OCI-LY3 (cell line): ENCODE measurements around the gene MRPL2.

Experiments
- H2AFZ ChIP-seq: fragments of 200-600, 300-600 bp; shearing (Covaris generic); 2 replicates; pipeline ENCODE4 v1.6.0; 2014; ENCODE audit warnings: antibody characterized with exemption, low read depth, low read length
- H3K27ac ChIP-seq: fragments of 200-600, 300-600 bp; sonication (generic); 2 replicates; pipeline ENCODE4 v1.5.1; 2014; ENCODE audit warnings: mild to moderate bottlenecking, low read length, moderate library complexity, mixed read lengths
- H3K27me3 ChIP-seq: fragments of 200-600, 300-600 bp; sonication (generic); 2 replicates; pipeline ENCODE4 v1.6.1; 2014; ENCODE audit warnings: low read depth, low read length, mixed read lengths
- H3K36me3 ChIP-seq: fragments of 200-600, 300-600 bp; sonication (generic); replicated peaks from 2 replicates; pipeline ENCODE3; 2014; ENCODE audit warnings: low read depth, low read length, mixed read lengths
- H3K4me1 ChIP-seq: fragments of 300-600, 200-600 bp; sonication (generic); 2 replicates; pipeline ENCODE4 v1.6.1; 2014; ENCODE audit warnings: low read length, mixed read lengths
- H3K4me2 ChIP-seq: fragments of 200-600, 300-600 bp; sonication (generic); 2 replicates; pipeline ENCODE4 v1.6.1; 2014; ENCODE audit warnings: low read length, mixed read lengths
- H3K4me3 ChIP-seq: fragments of 300-600, 200-600 bp; sonication (generic); 2 replicates; pipeline ENCODE4 v1.5.1; 2014; ENCODE audit warnings: antibody characterized with exemption, mild to moderate bottlenecking, low read length, moderate library complexity
- H3K79me2 ChIP-seq: fragments of 300-600, 200-600 bp; shearing (Covaris generic); 2 replicates; pipeline ENCODE4 v1.6.1; 2014; ENCODE audit warnings: mild to moderate bottlenecking, low read length, mixed read lengths
- H3K9ac ChIP-seq: fragments of 300-600, 200-600 bp; shearing (Covaris generic); 2 replicates; pipeline ENCODE4 v1.6.0; 2014; ENCODE audit warnings: mild to moderate bottlenecking, low read length, moderate library complexity
- H3K9me3 ChIP-seq: fragments of 200-600, 300-600 bp; shearing (Covaris generic); 2 replicates; pipeline ENCODE4 v1.6.1; 2014; ENCODE audit warnings: low read length, mixed read lengths; ENCODE audit not compliant: insufficient read depth
- H4K20me1 ChIP-seq: fragments of 200-600, 300-600 bp; sonication (generic); 2 replicates; pipeline ENCODE4 v1.6.1; 2016; ENCODE audit warnings: low read length, mixed read lengths; ENCODE audit not compliant: insufficient read depth
- EZH2phosphoT487 ChIP-seq: fragments of 200-600 bp; shearing (Covaris generic); IDR thresholded peaks from 2 replicates; pipeline ENCODE4 v1.6.1; 2018; ENCODE audit warnings: antibody characterized with exemption, mixed run types, low read depth
- TF ChIP-seq, protein P1 (sequence below): fragments of 200-600, 300-600 bp; sonication (generic); IDR thresholded peaks from 2 replicates; pipeline ENCODE4 v1.5.1; 2014; ENCODE audit warnings: antibody characterized with exemption, low read length, low read depth

MRPL2 gene

DNA sequence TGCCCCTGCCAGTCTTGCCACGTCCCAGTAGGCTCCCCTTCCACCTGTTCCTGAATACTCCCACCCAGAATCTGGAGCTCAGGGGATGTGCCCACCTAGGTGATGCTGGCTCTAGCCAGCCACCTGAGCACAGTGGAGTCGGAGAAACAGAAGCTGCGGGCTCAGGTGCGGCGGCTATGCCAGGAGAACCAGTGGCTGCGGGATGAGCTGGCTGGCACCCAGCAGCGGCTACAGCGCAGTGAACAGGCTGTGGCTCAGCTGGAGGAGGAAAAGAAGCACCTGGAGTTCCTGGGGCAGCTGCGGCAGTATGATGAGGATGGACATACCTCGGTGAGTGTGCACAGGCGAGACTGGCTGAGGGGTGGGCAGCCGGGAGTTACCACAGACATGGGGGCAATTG lies 3.6 kb upstream of the MRPL2 start:
- Histone ChIP-seq H3K27me3 (no peaks in the 10 kb centered on the region), H3K4me1 (peaks cover 12% of the 10 kb centered on the region), H3K9me3 (no peaks in the 10 kb centered on the region), H3K4me3 (no peak overlapping the region), H3K27ac (no peak overlapping the region), H3K79me2 (peaks cover 14% of the 10 kb centered on the region), H3K4me2 (no peak overlapping the region), H3K9ac (no peak overlapping the region), H2AFZ (no peak overlapping the region), H4K20me1 (no peaks in the 10 kb centered on the region), H3K36me3 (peaks cover 2% of the 10 kb centered on the region)
- TF ChIP-seq, protein P1, sequence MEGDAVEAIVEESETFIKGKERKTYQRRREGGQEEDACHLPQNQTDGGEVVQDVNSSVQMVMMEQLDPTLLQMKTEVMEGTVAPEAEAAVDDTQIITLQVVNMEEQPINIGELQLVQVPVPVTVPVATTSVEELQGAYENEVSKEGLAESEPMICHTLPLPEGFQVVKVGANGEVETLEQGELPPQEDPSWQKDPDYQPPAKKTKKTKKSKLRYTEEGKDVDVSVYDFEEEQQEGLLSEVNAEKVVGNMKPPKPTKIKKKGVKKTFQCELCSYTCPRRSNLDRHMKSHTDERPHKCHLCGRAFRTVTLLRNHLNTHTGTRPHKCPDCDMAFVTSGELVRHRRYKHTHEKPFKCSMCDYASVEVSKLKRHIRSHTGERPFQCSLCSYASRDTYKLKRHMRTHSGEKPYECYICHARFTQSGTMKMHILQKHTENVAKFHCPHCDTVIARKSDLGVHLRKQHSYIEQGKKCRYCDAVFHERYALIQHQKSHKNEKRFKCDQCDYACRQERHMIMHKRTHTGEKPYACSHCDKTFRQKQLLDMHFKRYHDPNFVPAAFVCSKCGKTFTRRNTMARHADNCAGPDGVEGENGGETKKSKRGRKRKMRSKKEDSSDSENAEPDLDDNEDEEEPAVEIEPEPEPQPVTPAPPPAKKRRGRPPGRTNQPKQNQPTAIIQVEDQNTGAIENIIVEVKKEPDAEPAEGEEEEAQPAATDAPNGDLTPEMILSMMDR = no peak
- no peak for TF ChIP-seq EZH2phosphoT487

GRCh38 chr6:43061861-43062260 lies 2.6 kb upstream of the MRPL2 start:
- TF ChIP-seq, protein P1 = no peak
- no peak for TF ChIP-seq EZH2phosphoT487
- no peak overlapping the region for H3K4me2 ChIP-seq
- no peaks in the 10 kb centered on the region for H3K9me3 ChIP-seq
- H3K79me2 ChIP-seq = peaks cover 18% of the 10 kb centered on the region
- H2AFZ ChIP-seq = no peak overlapping the region
- peaks cover 6% of the 10 kb centered on the region for H3K36me3 ChIP-seq
- no peak overlapping the region for H3K9ac ChIP-seq
- no peak overlapping the region for H3K4me3 ChIP-seq
- peaks cover 13% of the 10 kb centered on the region for H3K4me1 ChIP-seq
- H4K20me1 ChIP-seq = no peaks in the 10 kb centered on the region
- no peak overlapping the region for H3K27ac ChIP-seq
- H3K27me3 ChIP-seq = no peaks in the 10 kb centered on the region

- peak overlapping the region; percentile 83 for H3K4me2 ChIP-seq
These were observed 1.8 kb upstream of the MRPL2 start for GRCh38 chr6:43060755-43061633.

More at GRCh38 chr6:43060755-43061633, 1.8 kb upstream of the MRPL2 start:
- H3K9ac ChIP-seq = no peak overlapping the region
- TF ChIP-seq, protein P1 = no peak
- no peak for TF ChIP-seq EZH2phosphoT487
- H3K79me2 ChIP-seq = peaks cover 18% of the 10 kb centered on the region
- no peaks in the 10 kb centered on the region for H4K20me1 ChIP-seq
- peaks cover 8% of the 10 kb centered on the region for H3K36me3 ChIP-seq
- peaks cover 13% of the 10 kb centered on the region for H3K4me1 ChIP-seq
- no peaks in the 10 kb centered on the region for H3K9me3 ChIP-seq
- H3K27ac ChIP-seq = no peak overlapping the region
- H2AFZ ChIP-seq = no peak overlapping the region
- no peaks in the 10 kb centered on the region for H3K27me3 ChIP-seq
- 0 out of 2 replicates have a peak overlapping the region, but pooled peaks have one; percentile 76 for H3K4me3 ChIP-seq
